Measurements from ENCODE around the gene SORCS2. TPM values are rescaled to one million over a fixed set of nuclear protein-coding genes. Genes with fewer than 3 reads are reported as not detected.

Gene SORCS2
- total RNA-seq, 1 donor from 2014 or later, result 13.8 TPM

DNA sequence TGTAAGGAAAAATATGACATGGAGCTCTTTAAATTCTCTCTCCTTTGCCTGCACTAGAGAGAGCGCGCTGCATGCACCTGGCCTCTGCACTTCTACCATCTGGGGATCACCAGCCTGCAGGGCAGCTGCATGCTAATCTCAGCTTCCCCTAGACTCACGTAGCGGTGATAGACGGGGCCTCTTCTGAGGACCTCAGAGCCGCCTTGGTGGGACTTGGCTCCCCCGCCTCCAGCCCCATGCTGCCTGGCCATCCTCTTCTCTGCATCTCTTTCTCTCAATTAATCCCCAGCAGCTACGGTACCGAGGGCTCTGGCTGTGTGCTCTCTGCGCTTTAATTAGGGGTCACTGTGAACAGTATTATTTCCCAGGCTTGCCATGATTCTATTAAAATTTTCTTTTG is 295.2 kb downstream of the SORCS2 start:
- peaks cover 27% of the 10 kb centered on the region for H4K20me1 ChIP-seq (ENCODE audit: insufficient read depth, low read length)
- FAIRE-seq (no peak), DNase-seq (ENCODE audit: low read depth) (no peak)
- H3K4me1 ChIP-seq (ENCODE audit: insufficient read depth, low read length), result no peaks in the 10 kb centered on the region
- peaks cover 8% of the 10 kb centered on the region for H3K9me3 Mint-ChIP-seq (ENCODE audit: unreplicated experiment)
- H3K36me3 Mint-ChIP-seq (ENCODE audit: low read depth, unreplicated experiment), result peaks cover 14% of the 10 kb centered on the region
- no peak overlapping the region for H3K4me3 ChIP-seq (ENCODE audit: insufficient read depth, low read depth, low read length)
- no peak overlapping the region for H3K4me3 Mint-ChIP-seq (ENCODE audit: unreplicated experiment)
- peaks cover 7% of the 10 kb centered on the region for H3K27me3 ChIP-seq (ENCODE audit: insufficient read depth, low read length)
- H3K27ac ChIP-seq (ENCODE audit: low read depth, low read length), result no peak overlapping the region
- no peaks in the 10 kb centered on the region for H3K79me2 ChIP-seq (ENCODE audit: insufficient read depth, low read length)
- TF ChIP-seq, protein P1, sequence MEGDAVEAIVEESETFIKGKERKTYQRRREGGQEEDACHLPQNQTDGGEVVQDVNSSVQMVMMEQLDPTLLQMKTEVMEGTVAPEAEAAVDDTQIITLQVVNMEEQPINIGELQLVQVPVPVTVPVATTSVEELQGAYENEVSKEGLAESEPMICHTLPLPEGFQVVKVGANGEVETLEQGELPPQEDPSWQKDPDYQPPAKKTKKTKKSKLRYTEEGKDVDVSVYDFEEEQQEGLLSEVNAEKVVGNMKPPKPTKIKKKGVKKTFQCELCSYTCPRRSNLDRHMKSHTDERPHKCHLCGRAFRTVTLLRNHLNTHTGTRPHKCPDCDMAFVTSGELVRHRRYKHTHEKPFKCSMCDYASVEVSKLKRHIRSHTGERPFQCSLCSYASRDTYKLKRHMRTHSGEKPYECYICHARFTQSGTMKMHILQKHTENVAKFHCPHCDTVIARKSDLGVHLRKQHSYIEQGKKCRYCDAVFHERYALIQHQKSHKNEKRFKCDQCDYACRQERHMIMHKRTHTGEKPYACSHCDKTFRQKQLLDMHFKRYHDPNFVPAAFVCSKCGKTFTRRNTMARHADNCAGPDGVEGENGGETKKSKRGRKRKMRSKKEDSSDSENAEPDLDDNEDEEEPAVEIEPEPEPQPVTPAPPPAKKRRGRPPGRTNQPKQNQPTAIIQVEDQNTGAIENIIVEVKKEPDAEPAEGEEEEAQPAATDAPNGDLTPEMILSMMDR (IDR thresholded peaks at IDR 0.05; ENCODE audit: insufficient read depth, low read depth, low read length), result no peak
- TF ChIP-seq EZH2 (IDR thresholded peaks at IDR 0.05; ENCODE audit: insufficient read depth, low read length), result peak; percentile 25
- no peak overlapping the region for H2AFZ ChIP-seq (ENCODE audit: low read depth, low read length)
- H3K27ac Mint-ChIP-seq (ENCODE audit: unreplicated experiment), result no peak overlapping the region
- H3K9me3 ChIP-seq (ENCODE audit: insufficient read depth, low read depth, low read length), result no peaks in the 10 kb centered on the region
- no peak overlapping the region for H3K4me2 ChIP-seq (ENCODE audit: low read length)
- peaks cover 57% of the 10 kb centered on the region for H3K27me3 Mint-ChIP-seq (ENCODE audit: low read depth, unreplicated experiment)
- no peaks in the 10 kb centered on the region for H3K4me1 Mint-ChIP-seq (ENCODE audit: low read depth, unreplicated experiment)
- H3K9ac ChIP-seq (ENCODE audit: low read length), result no peak overlapping the region
- H3K36me3 ChIP-seq (ENCODE audit: insufficient read depth, low read length), result no peaks in the 10 kb centered on the region

DNA sequence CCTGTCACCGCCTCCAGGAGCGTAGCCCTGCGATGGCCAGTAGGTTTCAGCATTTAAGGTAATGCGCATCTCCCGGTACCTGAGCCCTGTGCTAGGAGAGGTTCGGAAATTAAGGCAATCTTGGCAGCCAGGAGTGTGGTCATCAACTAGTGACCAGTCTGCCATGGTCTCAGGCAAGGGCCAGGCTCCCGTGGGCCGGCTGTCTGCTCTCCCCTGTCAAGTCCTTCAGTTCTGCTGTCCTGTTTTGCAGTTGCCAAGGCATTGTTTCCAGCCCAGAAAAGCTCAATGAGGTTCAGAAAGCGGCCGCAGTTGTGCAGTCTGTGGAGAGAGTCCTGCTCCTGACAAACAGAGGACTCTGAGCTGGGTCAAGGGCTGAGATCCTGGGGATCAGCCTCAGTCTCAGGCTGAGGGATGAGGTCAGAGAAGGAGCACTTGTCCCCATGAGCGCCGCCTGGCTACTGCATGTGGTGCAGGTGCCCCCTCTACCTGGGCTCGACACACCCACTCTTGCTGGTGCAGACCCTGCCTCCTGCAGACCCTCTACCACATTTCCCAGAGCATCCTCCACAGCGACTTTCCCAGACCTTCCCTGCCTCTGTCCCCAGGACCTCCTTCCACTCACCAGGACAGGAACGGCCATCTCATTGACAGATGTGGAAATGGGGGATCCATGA is 295.8 kb downstream of the SORCS2 start:
- Histone ChIP-seq H3K4me1 (ENCODE audit: insufficient read depth, low read length) (no peaks in the 10 kb centered on the region), H4K20me1 (ENCODE audit: insufficient read depth, low read length) (peaks cover 27% of the 10 kb centered on the region), H3K79me2 (ENCODE audit: insufficient read depth, low read length) (no peaks in the 10 kb centered on the region), H3K27me3 (ENCODE audit: insufficient read depth, low read length) (peaks cover 7% of the 10 kb centered on the region), H3K9me3 (ENCODE audit: insufficient read depth, low read depth, low read length) (no peaks in the 10 kb centered on the region), H3K9ac (ENCODE audit: low read length) (no peak overlapping the region), H3K27ac (ENCODE audit: low read depth, low read length) (no peak overlapping the region), H3K4me2 (ENCODE audit: low read length) (no peak overlapping the region), H2AFZ (ENCODE audit: low read depth, low read length) (no peak overlapping the region), H3K4me3 (ENCODE audit: insufficient read depth, low read depth, low read length) (no peak overlapping the region), H3K36me3 (ENCODE audit: insufficient read depth, low read length) (no peaks in the 10 kb centered on the region)
- DNase-seq (ENCODE audit: low read depth) (no peak), FAIRE-seq (no peak)
- no peak overlapping the region for H3K4me3 Mint-ChIP-seq (ENCODE audit: unreplicated experiment)
- H3K27ac Mint-ChIP-seq (ENCODE audit: unreplicated experiment), result no peak overlapping the region
- peaks cover 64% of the 10 kb centered on the region for H3K27me3 Mint-ChIP-seq (ENCODE audit: low read depth, unreplicated experiment)
- no peaks in the 10 kb centered on the region for H3K4me1 Mint-ChIP-seq (ENCODE audit: low read depth, unreplicated experiment)
- H3K36me3 Mint-ChIP-seq (ENCODE audit: low read depth, unreplicated experiment), result peaks cover 14% of the 10 kb centered on the region
- peaks cover 11% of the 10 kb centered on the region for H3K9me3 Mint-ChIP-seq (ENCODE audit: unreplicated experiment)
- TF ChIP-seq, protein P1 (IDR thresholded peaks at IDR 0.05; ENCODE audit: insufficient read depth, low read depth, low read length), result no peak
- peak; percentile 14 for TF ChIP-seq EZH2 (IDR thresholded peaks at IDR 0.05; ENCODE audit: insufficient read depth, low read length)

GRCh38 chr4:7491915-7492314 is 299.6 kb downstream of the SORCS2 start:
- Histone ChIP-seq H4K20me1 (ENCODE audit: insufficient read depth, low read length) (peaks cover 27% of the 10 kb centered on the region), H3K79me2 (ENCODE audit: insufficient read depth, low read length) (no peaks in the 10 kb centered on the region), H2AFZ (ENCODE audit: low read depth, low read length) (no peak overlapping the region), H3K4me1 (ENCODE audit: insufficient read depth, low read length) (no peaks in the 10 kb centered on the region), H3K4me2 (ENCODE audit: low read length) (no peak overlapping the region), H3K4me3 (ENCODE audit: insufficient read depth, low read depth, low read length) (no peak overlapping the region), H3K36me3 (ENCODE audit: insufficient read depth, low read length) (no peaks in the 10 kb centered on the region), H3K9ac (ENCODE audit: low read length) (no peak overlapping the region), H3K9me3 (ENCODE audit: insufficient read depth, low read depth, low read length) (no peaks in the 10 kb centered on the region), H3K27ac (ENCODE audit: low read depth, low read length) (no peak overlapping the region), H3K27me3 (ENCODE audit: insufficient read depth, low read length) (peaks cover 7% of the 10 kb centered on the region)
- DNase-seq (ENCODE audit: low read depth) (no peak), FAIRE-seq (no peak)
- Mint-ChIP-seq H3K36me3 (ENCODE audit: low read depth, unreplicated experiment) (peaks cover 14% of the 10 kb centered on the region), H3K4me1 (ENCODE audit: low read depth, unreplicated experiment) (no peaks in the 10 kb centered on the region), H3K27me3 (ENCODE audit: low read depth, unreplicated experiment) (peaks cover 75% of the 10 kb centered on the region), H3K9me3 (ENCODE audit: unreplicated experiment) (peaks cover 17% of the 10 kb centered on the region), H3K27ac (ENCODE audit: unreplicated experiment) (no peak overlapping the region), H3K4me3 (ENCODE audit: unreplicated experiment) (no peak overlapping the region)
- no peak for TF ChIP-seq EZH2 (IDR thresholded peaks at IDR 0.05; ENCODE audit: insufficient read depth, low read length)
- TF ChIP-seq, protein P1 (IDR thresholded peaks at IDR 0.05; ENCODE audit: insufficient read depth, low read depth, low read length), result no peak

All from astrocyte (in vitro differentiated cells and primary cell).